ENCODE measurements around the gene AFG1L.
"Not testable (repeated sequence)": the region's sequence is repeated elsewhere in the genome, so short reads cannot be mapped to it uniquely, and the experiment has no call there.

AFG1L gene

DNA sequence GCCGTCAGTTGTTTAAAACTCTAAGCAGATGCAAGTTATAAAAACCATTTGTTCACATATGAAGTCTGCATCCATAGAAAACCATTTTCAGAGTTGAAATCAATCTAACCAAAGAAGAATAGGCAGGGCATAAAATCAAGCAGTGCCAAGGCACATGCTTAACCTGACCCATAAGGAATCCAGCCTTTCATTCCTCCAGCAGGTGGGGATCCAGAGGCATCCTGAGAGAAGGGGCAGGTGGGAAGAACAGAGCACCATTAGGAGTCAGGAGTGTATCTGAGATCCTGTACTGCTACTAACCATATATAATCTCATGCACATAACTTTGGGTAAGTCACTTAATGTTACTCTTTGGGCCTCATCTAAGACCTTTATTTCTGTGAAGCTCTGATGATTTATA lies 236.5 kb downstream of the AFG1L start:
- no peak for TF ChIP-seq TAF1 (IDR thresholded peaks at IDR 0.05; ENCODE audit: low read depth, low read length)
- TF ChIP-seq POU2F2 (IDR thresholded peaks at IDR 0.05; ENCODE audit: low read depth, low read length): no peak
- no peak for TF ChIP-seq POLR2AphosphoS5 (IDR thresholded peaks at IDR 0.05; ENCODE audit: low read depth, low read length)
- no peak for TF ChIP-seq PAX5 (IDR thresholded peaks at IDR 0.05; ENCODE audit: insufficient read depth, low read length, severe bottlenecking)
- no peak for TF ChIP-seq POLR2A (IDR thresholded peaks at IDR 0.05; ENCODE audit: low read depth, low read length)
- no peak for TF ChIP-seq SPI1 (IDR thresholded peaks at IDR 0.05; ENCODE audit: low read depth, low read length)
- FAIRE-seq (no peak), DNase-seq (ENCODE audit: insufficient read length, low spot score) (no peak)

DNA sequence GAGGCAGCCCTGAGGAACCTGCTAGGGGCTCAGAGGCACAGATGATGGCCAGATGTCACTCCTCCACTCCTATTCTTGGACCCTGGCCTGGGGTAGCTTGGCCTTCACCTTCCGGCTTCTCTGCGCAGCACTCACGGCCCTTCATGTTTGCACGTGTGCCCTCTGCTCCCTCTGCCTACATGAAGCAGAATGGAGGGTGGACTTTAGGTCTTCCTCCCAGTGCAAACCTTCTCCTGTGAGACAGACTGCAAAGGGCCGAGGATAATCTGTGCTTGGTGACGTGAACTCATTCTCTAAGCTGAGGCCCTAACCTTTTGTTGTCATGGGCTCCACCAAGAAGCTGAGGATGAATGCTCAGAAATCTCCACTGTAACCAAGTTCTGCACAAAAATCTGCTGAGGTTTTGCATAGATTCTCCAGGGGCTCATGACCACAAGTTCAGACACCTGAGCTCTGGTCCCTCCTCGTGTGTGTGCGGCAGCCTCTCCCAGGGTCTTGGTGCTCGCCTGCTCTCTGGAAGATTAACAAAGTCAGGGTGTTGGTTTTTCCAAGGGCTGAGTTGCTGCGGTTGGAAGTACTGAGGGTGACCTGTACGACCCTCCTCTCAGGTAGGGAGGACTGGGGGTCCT lies 240.4 kb downstream of the AFG1L start:
- DNase-seq (ENCODE audit: insufficient read length, low spot score) (no peak), FAIRE-seq (no peak)
- TF ChIP-seq POLR2A (IDR thresholded peaks at IDR 0.05; ENCODE audit: low read depth, low read length) (no peak), SPI1 (IDR thresholded peaks at IDR 0.05; ENCODE audit: low read depth, low read length) (no peak), PAX5 (IDR thresholded peaks at IDR 0.05; ENCODE audit: insufficient read depth, low read length, severe bottlenecking) (no peak), POLR2AphosphoS5 (IDR thresholded peaks at IDR 0.05; ENCODE audit: low read depth, low read length) (no peak), POU2F2 (IDR thresholded peaks at IDR 0.05; ENCODE audit: low read depth, low read length) (no peak), TAF1 (IDR thresholded peaks at IDR 0.05; ENCODE audit: low read depth, low read length) (no peak)

DNA sequence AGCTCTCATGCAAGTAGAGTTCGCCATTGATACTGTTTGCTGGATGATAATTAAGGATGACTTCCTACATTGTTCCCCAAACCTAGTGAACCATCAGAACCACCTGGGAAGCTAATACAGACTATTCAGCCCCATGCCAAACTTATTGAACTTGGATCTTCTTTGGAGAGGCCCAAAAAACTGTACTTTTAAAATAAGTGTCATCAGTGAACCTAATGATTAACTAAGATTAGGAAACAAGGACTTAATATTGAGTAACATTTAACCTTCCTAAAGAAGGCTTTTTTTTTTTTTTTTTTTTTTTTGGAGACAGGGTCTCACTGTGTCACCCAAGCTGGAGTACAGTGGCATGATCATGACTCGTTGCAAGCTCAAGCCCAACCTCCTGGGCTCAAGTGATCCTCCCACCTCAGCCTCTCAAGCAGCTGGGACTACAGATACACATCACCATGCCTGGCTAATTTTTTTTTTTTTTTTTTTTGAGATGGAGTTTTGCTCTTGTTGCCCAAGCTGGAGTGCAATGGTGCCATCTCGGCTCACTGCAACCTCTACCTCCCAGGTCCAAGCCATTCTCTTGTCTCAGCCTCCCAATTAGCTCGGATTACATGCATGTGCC lies 241.2 kb downstream of the AFG1L start:
- not testable (repeated sequence) for FAIRE-seq; DNase-seq (ENCODE audit: insufficient read length, low spot score)

DNA sequence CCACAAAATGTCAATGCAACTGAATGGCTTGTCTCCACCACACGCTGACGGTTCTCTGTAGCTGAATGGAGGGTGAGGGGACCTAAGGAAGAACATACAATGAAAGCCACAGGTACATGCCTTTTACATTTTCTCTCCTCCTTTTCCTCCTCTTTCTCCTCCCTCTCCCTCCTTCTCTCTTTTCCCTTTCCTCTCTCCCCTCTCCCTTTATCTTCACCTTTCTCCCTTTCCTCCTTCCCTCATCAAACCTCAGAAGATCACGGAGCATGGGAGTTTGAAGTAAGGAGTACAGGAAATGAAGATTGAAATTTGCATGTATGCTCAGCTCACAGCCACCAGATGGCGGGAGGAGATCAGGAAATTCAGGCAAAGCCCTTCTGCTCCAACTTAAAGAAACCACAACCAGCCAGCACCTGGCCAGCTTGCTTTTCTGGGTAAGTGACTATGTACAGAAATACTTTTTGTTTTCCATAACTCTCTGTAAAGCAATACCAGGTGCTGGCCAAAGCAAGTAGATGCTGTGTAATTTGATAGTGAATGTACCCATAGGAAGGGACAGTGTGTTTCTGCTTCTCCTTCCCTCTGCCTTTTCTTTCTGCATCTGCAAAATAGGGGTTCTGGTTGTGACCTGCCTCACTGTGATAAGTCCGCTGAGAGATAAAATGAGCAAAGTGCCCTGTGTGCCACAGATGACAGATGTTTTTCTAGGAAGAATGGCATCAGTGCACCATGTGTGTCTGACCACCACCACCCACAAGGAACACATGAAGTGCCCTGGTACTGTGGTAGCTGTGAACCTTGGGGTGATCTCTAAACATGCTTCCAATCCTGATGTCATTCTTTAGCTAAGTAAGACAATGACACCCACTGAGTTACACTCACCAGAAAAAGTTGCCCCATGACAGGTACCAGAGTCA lies 247.2 kb downstream of the AFG1L start:
- TF ChIP-seq SPI1 (IDR thresholded peaks at IDR 0.05; ENCODE audit: low read depth, low read length) (no peak), PAX5 (IDR thresholded peaks at IDR 0.05; ENCODE audit: insufficient read depth, low read length, severe bottlenecking) (no peak), POU2F2 (IDR thresholded peaks at IDR 0.05; ENCODE audit: low read depth, low read length) (peak; percentile 94)
- DNase-seq (ENCODE audit: insufficient read length, low spot score): peak; percentile 25
- peak; percentile 94 for FAIRE-seq

DNA sequence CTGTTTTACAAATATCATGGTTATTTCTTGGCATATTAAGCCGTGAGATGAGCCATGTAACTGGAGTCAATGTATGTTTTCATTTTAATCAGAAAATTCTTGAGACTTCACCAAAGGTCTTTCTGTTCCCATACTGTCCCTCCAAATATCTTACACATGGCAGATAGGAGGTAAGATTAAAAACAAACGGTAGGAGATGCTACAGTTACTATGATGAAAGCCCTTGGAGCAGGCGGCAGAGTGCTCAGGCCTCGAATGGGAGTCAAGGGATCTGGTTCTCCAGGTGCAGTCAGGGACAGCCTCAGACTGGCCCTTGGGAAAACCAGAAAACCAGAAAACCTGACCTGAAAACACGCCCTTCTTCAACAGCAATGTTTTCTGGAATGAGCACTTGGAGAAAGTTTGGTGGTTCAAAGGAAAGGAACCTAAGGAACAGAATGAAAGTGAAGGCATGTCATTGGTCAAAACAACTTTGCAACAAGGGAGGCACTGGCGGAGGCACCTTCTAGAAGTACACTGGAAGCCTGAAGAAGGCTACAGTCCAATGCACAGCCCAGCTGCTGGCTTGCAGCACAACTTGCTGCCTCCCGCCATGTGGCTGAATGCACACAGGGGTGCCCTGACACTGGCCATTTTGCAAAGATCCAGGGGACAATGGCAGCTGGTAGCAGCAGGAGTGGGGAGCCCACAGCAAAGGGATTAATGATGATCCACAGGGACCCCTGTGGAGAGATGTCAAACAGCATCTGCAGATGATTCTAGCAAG lies 248.5 kb downstream of the AFG1L start:
- FAIRE-seq (no peak), DNase-seq (ENCODE audit: insufficient read length, low spot score) (no peak)
- TF ChIP-seq POLR2AphosphoS5 (IDR thresholded peaks at IDR 0.05; ENCODE audit: low read depth, low read length): no peak
- no peak for TF ChIP-seq TAF1 (IDR thresholded peaks at IDR 0.05; ENCODE audit: low read depth, low read length)
- no peak for TF ChIP-seq SPI1 (IDR thresholded peaks at IDR 0.05; ENCODE audit: low read depth, low read length)
- TF ChIP-seq POLR2A (IDR thresholded peaks at IDR 0.05; ENCODE audit: low read depth, low read length): no peak
- TF ChIP-seq PAX5 (IDR thresholded peaks at IDR 0.05; ENCODE audit: insufficient read depth, low read length, severe bottlenecking): no peak
- no peak for TF ChIP-seq POU2F2 (IDR thresholded peaks at IDR 0.05; ENCODE audit: low read depth, low read length)

DNA sequence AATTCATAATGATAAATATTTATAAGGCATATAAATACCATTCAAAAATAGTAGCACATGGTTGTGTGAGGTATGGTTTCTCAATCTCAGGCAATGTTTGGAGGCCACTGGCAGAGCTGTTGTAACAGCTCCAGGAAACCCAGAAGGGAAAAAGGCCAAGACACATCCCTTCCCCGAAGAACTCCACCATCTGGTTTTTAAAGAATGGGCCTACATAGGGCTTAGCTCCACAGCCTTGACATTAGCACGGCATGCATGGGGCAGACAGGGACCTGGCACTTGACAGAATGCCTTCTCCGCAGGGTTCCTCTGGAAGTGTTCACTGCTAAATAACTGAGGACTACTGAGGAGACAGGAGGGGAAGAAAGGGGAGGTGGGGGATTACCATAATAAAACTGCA lies 249.8 kb downstream of the AFG1L start:
- DNase-seq (ENCODE audit: insufficient read length, low spot score) (no peak), FAIRE-seq (no peak)
- no peak for TF ChIP-seq POLR2AphosphoS5 (IDR thresholded peaks at IDR 0.05; ENCODE audit: low read depth, low read length)
- TF ChIP-seq POLR2A (IDR thresholded peaks at IDR 0.05; ENCODE audit: low read depth, low read length): no peak
- TF ChIP-seq POU2F2 (IDR thresholded peaks at IDR 0.05; ENCODE audit: low read depth, low read length): no peak
- TF ChIP-seq PAX5 (IDR thresholded peaks at IDR 0.05; ENCODE audit: insufficient read depth, low read length, severe bottlenecking): no peak
- no peak for TF ChIP-seq TAF1 (IDR thresholded peaks at IDR 0.05; ENCODE audit: low read depth, low read length)
- TF ChIP-seq SPI1 (IDR thresholded peaks at IDR 0.05; ENCODE audit: low read depth, low read length): no peak

DNA sequence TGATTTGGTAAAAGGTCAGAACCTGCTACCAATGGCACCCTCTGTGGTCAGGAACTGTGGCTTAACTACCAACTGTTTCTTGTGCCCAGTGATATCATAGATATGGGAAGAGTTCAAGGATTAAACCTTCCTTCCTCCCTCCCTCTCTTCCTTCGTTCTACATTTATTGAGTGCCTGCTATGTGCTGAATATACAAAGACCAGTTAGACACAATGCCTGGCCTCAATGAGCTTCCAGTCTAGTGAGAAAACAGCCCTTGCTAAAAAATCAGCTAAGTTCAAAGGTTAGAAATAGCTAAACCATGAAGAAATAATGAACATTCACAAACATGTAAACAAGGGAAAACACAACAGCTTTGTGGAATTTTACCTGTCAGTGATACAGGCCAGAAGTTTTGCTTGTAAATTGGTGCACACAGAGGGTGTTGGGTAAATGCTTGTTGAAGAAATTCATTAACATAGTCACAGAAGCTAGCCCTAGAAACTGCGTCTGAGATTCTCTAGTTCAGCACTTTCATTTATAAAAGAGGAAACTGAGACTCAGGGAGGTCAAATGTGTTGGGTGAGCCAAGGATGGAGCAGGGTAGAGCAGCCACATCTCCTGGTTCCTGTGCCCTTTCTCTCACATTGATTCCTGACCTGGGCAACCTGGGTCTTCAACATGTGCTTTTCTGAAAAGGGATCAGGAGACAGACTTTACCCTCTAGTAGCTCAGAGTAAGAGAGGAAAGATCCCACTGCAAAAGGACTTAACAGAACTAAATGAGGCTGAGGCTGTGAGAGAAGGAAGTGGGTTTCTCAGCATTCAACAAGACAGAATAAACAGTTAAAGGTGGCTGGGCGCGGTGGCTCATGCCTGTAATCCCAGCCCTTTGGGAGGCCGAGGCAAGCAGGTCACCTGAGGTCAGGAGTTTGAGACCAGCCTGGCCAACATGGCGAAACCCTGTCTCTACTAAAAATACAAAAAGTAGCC lies 251.5 kb downstream of the AFG1L start:
- TF ChIP-seq POLR2A (IDR thresholded peaks at IDR 0.05; ENCODE audit: low read depth, low read length): no peak
- no peak for TF ChIP-seq PAX5 (IDR thresholded peaks at IDR 0.05; ENCODE audit: insufficient read depth, low read length, severe bottlenecking)
- TF ChIP-seq POU2F2 (IDR thresholded peaks at IDR 0.05; ENCODE audit: low read depth, low read length): no peak
- no peak for TF ChIP-seq SPI1 (IDR thresholded peaks at IDR 0.05; ENCODE audit: low read depth, low read length)
- TF ChIP-seq POLR2AphosphoS5 (IDR thresholded peaks at IDR 0.05; ENCODE audit: low read depth, low read length): no peak
- TF ChIP-seq TAF1 (IDR thresholded peaks at IDR 0.05; ENCODE audit: low read depth, low read length): no peak
- FAIRE-seq (no peak), DNase-seq (ENCODE audit: insufficient read length, low spot score) (no peak)

DNA sequence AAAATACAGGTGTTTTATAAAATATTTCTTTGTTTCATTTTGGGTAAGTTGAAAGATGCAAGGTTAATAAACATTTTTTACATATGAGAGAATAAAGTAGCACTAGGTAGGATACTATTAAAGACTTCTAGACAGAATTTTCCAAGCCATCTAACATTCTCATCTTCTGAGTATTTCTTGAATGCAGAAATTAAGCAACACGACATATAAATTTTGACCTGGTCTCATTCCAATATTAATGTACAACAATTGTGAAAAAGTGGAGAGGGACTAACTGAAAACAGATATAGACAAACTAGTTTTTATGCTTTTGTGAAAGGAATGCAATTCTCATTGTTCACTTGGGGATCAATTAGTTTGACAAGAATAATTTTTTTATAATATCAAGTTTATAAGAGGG lies 254.4 kb downstream of the AFG1L start:
- DNase-seq (ENCODE audit: insufficient read length, low spot score) (no peak), FAIRE-seq (no peak)
- TF ChIP-seq POLR2A (IDR thresholded peaks at IDR 0.05; ENCODE audit: low read depth, low read length) (no peak), POU2F2 (IDR thresholded peaks at IDR 0.05; ENCODE audit: low read depth, low read length) (no peak), SPI1 (IDR thresholded peaks at IDR 0.05; ENCODE audit: low read depth, low read length) (no peak), PAX5 (IDR thresholded peaks at IDR 0.05; ENCODE audit: insufficient read depth, low read length, severe bottlenecking) (no peak), POLR2AphosphoS5 (IDR thresholded peaks at IDR 0.05; ENCODE audit: low read depth, low read length) (no peak), TAF1 (IDR thresholded peaks at IDR 0.05; ENCODE audit: low read depth, low read length) (no peak)

All from GM12891 (cell line).